GM19023 (cell line): Measurements from ENCODE around the gene CKB.

ENCODE experiments used
- ATAC-seq: cut with Tn5 transposase; IDR thresholded peaks from one replicate; pipeline ENCODE4 v1.9.1; 2021; ENCODE audit warnings: mild to moderate bottlenecking, moderate library complexity; ENCODE audit not compliant: unreplicated experiment

Gene CKB

GRCh38 chr14:103550451-103551337 lies 28.1 kb upstream of the CKB start:
- ATAC-seq = no peak

- ATAC-seq = no peak
Measured at GRCh38 chr14:103549361-103550311, 27.0 kb upstream of the CKB start.

- ATAC-seq = no peak
Measured at GRCh38 chr14:103548463-103549351, 26.1 kb upstream of the CKB start.

- no peak for ATAC-seq
Measured at GRCh38 chr14:103547941-103548462, 25.4 kb upstream of the CKB start.

- no peak for ATAC-seq
Measured at GRCh38 chr14:103547455-103547940, 24.9 kb upstream of the CKB start.

GRCh38 chr14:103546652-103547454 lies 24.2 kb upstream of the CKB start:
- ATAC-seq = peak; percentile 63

GRCh38 chr14:103545915-103546651 lies 23.5 kb upstream of the CKB start:
- no peak for ATAC-seq

- no peak for ATAC-seq
Measured at GRCh38 chr14:103545219-103545914, 22.7 kb upstream of the CKB start.

- no peak for ATAC-seq
Measured at GRCh38 chr14:103544388-103545218, 22.0 kb upstream of the CKB start.

- ATAC-seq = no peak
Measured at GRCh38 chr14:103543721-103544387, 21.2 kb upstream of the CKB start.

- no peak for ATAC-seq
Measured at GRCh38 chr14:103543140-103543539, 20.5 kb upstream of the CKB start.

GRCh38 chr14:103542605-103543088 lies 20.0 kb upstream of the CKB start:
- ATAC-seq = no peak

- ATAC-seq = no peak
Measured at GRCh38 chr14:103541709-103542604, 19.3 kb upstream of the CKB start.

GRCh38 chr14:103540821-103541708 lies 18.4 kb upstream of the CKB start:
- ATAC-seq = no peak
